Parathyroid adenoma (tissue), 2 donors: Measurements from ENCODE around the gene ITGA2B.

ENCODE experiments used
- H2AFZ ChIP-seq: fragments of 300-600 bp; sonication (generic); one replicate; pipeline ENCODE4 v1.7.0; 2017; ENCODE audit warnings: antibody characterized with exemption, mild to moderate bottlenecking
- H3K27ac ChIP-seq: fragments of 300-600 bp; sonication (generic); one replicate; pipeline ENCODE4 v1.7.0; 2017
- H3K27me3 ChIP-seq: fragments of 300-600 bp; sonication (generic); one replicate; pipeline ENCODE4 v1.7.0; 2017; ENCODE audit warnings: low read length; ENCODE audit not compliant: control insufficient read depth, insufficient read depth
- H3K36me3 ChIP-seq: fragments of 300-600 bp; sonication (generic); one replicate; pipeline ENCODE4 v1.7.0; 2017; ENCODE audit warnings: low read length; ENCODE audit not compliant: control insufficient read depth, insufficient read depth
- H3K4me1 ChIP-seq: fragments of 300-600 bp; sonication (generic); one replicate; pipeline ENCODE4 v1.7.0; 2017; ENCODE audit warnings: control low read depth
- H3K4me2 ChIP-seq: fragments of 300-600 bp; sonication (generic); one replicate; pipeline ENCODE4 v1.7.0; 2017; ENCODE audit warnings: low read length
- H3K4me3 ChIP-seq: fragments of 300-600 bp; sonication (generic); one replicate; pipeline ENCODE4 v1.7.0; 2017; ENCODE audit warnings: low read depth, low read length
- H3K79me2 ChIP-seq: fragments of 300-600 bp; sonication (generic); one replicate; pipeline ENCODE4 v1.7.0; 2017; ENCODE audit warnings: control low read depth
- H3K9ac ChIP-seq: fragments of 300-600 bp; sonication (generic); one replicate; pipeline ENCODE4 v1.7.0; 2017; ENCODE audit warnings: mild to moderate bottlenecking
- H3K9me3 ChIP-seq: fragments of 300-600 bp; sonication (generic); one replicate; pipeline ENCODE4 v1.7.0; 2017; ENCODE audit warnings: low read length; ENCODE audit not compliant: control insufficient read depth
- TF ChIP-seq, protein P1 (sequence below): fragments of 300-600 bp; sonication (generic); IDR thresholded peaks from one replicate; pipeline ENCODE4 v1.7.0; 2017; ENCODE audit warnings: antibody characterized with exemption, mild to moderate bottlenecking
- donor health status: primary hyperparathyroidism.

ITGA2B gene

DNA sequence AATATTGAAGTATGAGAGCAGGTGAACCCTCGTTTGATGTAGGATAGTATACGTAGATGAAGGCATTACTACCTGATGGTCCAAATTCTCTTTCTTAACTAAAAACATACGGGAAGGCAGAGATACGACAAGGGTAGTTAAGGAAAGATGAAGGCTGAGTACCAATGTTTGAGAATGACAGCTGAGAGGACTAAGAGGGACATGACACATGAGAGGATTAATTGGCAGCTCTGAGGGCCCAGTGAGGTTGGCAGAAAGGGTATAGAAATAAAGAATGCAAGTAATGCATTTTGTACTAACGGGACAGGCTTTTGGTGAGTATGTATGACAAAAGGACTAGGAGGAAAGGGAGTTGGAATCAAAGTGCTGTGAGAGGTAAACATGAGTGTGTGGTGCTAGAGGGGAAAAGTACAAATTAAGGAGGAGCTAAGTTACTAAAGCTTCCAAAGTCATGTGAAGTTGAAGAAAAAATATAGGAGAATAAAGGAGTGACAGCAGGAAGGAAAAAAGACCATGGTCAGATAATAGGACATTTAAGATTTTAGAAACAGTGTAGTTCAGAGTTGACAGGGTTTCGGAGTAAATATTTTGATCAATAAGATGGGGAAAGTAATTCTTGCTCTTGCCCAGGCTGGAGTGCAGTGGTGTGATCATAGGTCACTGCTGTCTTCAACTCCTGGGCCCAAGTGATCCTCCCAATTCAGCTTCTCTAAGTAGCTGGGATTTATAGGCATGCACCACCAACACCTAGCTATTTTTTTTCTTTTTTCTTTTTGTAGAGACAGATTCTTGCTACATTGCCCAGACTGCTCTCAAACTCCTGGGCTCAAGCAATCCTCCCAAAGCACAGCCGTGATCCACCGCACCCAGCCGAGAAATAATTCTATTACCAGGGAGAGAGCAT, 43.1 kb upstream of the ITGA2B start:
- no peaks in the 10 kb centered on the region for H3K36me3 ChIP-seq

DNA sequence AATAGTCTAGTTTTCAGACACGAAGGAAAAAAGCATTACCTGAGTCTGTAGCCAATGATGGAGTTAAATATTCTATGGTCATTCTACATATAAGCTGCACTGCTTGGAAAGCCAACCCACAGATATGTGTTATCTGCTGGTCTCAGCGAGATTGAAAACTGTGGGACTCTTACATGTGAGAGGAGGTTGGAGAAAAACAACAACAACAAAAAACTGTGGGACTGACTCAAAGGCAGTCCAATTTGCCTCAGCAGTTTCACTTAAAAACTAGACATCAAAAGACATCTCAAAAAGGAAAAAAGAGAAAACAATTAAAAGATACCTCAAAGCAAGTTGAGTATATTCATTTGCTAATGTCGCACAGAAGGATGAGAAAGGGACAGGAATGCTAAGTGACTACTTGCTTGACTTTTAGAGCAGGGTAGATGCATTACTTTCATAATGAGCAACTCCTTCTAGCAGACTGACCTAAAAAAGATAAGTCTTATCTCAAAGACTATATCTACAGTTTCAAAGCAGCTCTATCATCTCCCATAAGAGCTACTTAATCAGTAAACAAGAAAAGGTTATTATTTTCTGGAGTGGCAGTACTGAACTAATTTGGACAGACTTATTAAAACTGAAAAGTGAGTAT, 35.5 kb upstream of the ITGA2B start:
- no peak overlapping the region for H2AFZ ChIP-seq
- no peaks in the 10 kb centered on the region for H3K4me1 ChIP-seq
- no peaks in the 10 kb centered on the region for H3K27me3 ChIP-seq
- H3K36me3 ChIP-seq: no peaks in the 10 kb centered on the region
- no peak overlapping the region for H3K4me2 ChIP-seq
- no peaks in the 10 kb centered on the region for H3K9me3 ChIP-seq
- H3K4me3 ChIP-seq: no peak overlapping the region
- no peak overlapping the region for H3K9ac ChIP-seq
- H3K79me2 ChIP-seq: peaks cover 3% of the 10 kb centered on the region
- H3K27ac ChIP-seq: no peak overlapping the region
- TF ChIP-seq, protein P1, sequence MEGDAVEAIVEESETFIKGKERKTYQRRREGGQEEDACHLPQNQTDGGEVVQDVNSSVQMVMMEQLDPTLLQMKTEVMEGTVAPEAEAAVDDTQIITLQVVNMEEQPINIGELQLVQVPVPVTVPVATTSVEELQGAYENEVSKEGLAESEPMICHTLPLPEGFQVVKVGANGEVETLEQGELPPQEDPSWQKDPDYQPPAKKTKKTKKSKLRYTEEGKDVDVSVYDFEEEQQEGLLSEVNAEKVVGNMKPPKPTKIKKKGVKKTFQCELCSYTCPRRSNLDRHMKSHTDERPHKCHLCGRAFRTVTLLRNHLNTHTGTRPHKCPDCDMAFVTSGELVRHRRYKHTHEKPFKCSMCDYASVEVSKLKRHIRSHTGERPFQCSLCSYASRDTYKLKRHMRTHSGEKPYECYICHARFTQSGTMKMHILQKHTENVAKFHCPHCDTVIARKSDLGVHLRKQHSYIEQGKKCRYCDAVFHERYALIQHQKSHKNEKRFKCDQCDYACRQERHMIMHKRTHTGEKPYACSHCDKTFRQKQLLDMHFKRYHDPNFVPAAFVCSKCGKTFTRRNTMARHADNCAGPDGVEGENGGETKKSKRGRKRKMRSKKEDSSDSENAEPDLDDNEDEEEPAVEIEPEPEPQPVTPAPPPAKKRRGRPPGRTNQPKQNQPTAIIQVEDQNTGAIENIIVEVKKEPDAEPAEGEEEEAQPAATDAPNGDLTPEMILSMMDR: no peak

More for the DNA sequence above, 43.1 kb upstream of the ITGA2B start:
- H3K4me3 ChIP-seq: no peak overlapping the region
- no peak overlapping the region for H3K4me2 ChIP-seq
- H3K27ac ChIP-seq: no peak overlapping the region
- peaks cover 2% of the 10 kb centered on the region for H3K79me2 ChIP-seq
- no peak overlapping the region for H3K9ac ChIP-seq
- H3K27me3 ChIP-seq: no peaks in the 10 kb centered on the region
- TF ChIP-seq, protein P1: no peak
- H2AFZ ChIP-seq: no peak overlapping the region
- H3K9me3 ChIP-seq: no peaks in the 10 kb centered on the region
- no peaks in the 10 kb centered on the region for H3K4me1 ChIP-seq

DNA sequence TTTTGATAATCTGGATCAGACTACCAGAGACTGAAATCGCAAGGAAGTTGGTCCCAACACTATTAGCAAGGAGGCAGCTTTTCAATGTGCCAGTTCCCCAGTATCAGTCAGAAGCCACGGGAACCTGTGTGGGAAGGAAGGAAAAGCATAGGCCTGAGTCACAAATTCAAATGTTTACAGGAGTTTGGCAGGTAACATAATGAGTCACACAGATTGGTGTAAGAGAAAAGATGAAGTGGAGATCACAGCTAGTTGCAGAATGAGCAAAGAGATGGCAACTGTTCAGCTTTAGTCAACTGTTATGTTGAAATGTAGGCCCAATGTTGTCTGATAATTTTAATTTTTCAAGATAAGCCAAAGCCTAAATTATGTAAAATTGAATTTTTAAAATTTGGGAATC, 28.1 kb upstream of the ITGA2B start:
- no peaks in the 10 kb centered on the region for H3K4me1 ChIP-seq
- TF ChIP-seq, protein P1: no peak
- H3K36me3 ChIP-seq: no peaks in the 10 kb centered on the region
- no peak overlapping the region for H3K9ac ChIP-seq
- H2AFZ ChIP-seq: no peak overlapping the region
- H3K9me3 ChIP-seq: no peaks in the 10 kb centered on the region
- H3K4me3 ChIP-seq: no peak overlapping the region
- no peaks in the 10 kb centered on the region for H3K27me3 ChIP-seq
- H3K79me2 ChIP-seq: peaks cover 10% of the 10 kb centered on the region
- no peak overlapping the region for H3K4me2 ChIP-seq
- H3K27ac ChIP-seq: no peak overlapping the region

DNA sequence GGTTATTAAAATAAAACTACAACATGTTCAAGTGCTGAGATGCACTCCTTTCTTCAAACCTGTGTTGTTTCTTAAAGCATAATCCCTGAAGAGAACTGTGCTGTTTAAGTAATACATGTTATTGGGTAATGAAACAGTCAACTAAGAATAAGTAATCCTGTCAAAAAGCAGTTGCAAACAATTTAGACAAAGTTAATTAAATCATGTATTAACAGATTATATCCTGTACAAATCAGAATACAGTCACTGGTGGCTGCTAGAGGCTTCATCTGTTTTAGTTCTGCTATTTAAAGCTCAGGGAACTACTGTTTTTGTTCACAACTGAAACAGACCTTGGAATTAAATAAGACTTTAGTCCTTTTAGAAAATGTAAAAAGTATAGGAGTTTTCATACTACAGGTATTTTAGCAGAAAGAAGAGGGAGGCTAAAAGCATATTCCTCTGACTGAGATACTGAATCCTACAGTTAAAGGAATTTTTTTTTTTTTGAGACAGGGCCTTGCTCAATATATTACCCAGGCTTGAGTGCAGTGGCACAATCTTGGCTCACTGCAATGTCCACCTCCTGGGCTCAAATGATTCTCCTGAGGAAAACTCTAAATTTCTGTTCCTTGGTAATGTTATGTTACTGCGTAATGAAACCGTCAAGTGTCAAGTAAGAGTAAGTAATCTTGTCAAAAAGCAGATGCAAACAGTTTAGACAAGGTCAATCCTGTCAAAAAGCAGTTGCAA, 27.3 kb upstream of the ITGA2B start:
- Histone ChIP-seq H3K27ac (no peak overlapping the region), H3K9me3 (no peaks in the 10 kb centered on the region), H3K4me2 (no peak overlapping the region), H3K4me3 (no peak overlapping the region), H3K9ac (no peak overlapping the region), H3K4me1 (no peaks in the 10 kb centered on the region), H3K27me3 (no peaks in the 10 kb centered on the region), H2AFZ (no peak overlapping the region), H3K79me2 (peaks cover 10% of the 10 kb centered on the region), H3K36me3 (no peaks in the 10 kb centered on the region)
- TF ChIP-seq, protein P1: no peak
